Esophagus squamous epithelium (tissue), 4 donors: ENCODE data around the gene ABLIM2.

ENCODE experiments used
- CTCF ChIP-seq, 6 experiments: fragments of 450-650 bp in 4 of 6; fragments of 200-600 bp in 2 of 6; sonication (generic) in 2 of 6; IDR thresholded peaks; one replicate each; pipeline ENCODE4 v1.5.1; 2016 to 2019; ENCODE audit warnings: antibody characterized with exemption in 6 of 6, mild to moderate bottlenecking in 4 of 6, moderate library complexity in 4 of 6
- POLR2A ChIP-seq, 4 donors: fragments of 450-650 bp; IDR thresholded peaks; one replicate each; pipeline ENCODE4 v1.6.1; 2017; ENCODE audit warnings: antibody characterized with exemption in 4 of 4, mild to moderate bottlenecking in 4 of 4, moderate library complexity in 3 of 4

GRCh38 chr4:8201321-8201781 lies 42.7 kb upstream of the ABLIM2 start:
- TF ChIP-seq CTCF (IDR thresholded peaks at IDR 0.05) (no peak), POLR2A (IDR thresholded peaks at IDR 0.05) (no peak)
